Measurements from ENCODE around the gene TSHR. TPM values are rescaled to one million over a fixed set of nuclear protein-coding genes. Genes with fewer than 3 reads are reported as not detected.
"Not testable (repeated sequence)": the region's sequence is repeated elsewhere in the genome, so short reads cannot be mapped to it uniquely, and the experiment has no call there.

The TSHR gene
- total RNA-seq, 4 donors from 2014 or later = 0.62 to 0.73 TPM; not detected in 2

DNA sequence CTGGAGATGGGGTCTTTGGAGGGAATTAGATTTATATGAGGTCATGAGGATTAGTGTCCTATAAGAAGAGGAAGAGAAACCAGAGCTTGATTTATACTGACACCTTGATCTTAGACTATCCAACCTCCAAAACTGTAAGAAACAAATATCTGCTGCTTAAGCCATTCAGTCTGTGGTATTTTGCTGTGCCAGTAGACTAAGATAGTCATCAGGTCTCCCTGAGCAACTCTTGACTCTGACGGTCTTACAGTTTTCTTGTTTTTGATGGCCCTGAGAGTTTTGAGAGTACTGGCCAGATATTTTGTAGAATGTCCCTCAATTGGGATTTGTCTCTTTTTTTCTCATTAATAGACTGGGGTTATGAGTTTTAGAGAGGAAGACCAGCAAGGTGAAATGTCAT, 51.7 kb downstream of the TSHR start:
- H3K4me3 ChIP-seq = no peak overlapping the region
- no peaks in the 10 kb centered on the region for H3K9me3 ChIP-seq
- H3K36me3 ChIP-seq = no peaks in the 10 kb centered on the region
- TF ChIP-seq, protein P1, sequence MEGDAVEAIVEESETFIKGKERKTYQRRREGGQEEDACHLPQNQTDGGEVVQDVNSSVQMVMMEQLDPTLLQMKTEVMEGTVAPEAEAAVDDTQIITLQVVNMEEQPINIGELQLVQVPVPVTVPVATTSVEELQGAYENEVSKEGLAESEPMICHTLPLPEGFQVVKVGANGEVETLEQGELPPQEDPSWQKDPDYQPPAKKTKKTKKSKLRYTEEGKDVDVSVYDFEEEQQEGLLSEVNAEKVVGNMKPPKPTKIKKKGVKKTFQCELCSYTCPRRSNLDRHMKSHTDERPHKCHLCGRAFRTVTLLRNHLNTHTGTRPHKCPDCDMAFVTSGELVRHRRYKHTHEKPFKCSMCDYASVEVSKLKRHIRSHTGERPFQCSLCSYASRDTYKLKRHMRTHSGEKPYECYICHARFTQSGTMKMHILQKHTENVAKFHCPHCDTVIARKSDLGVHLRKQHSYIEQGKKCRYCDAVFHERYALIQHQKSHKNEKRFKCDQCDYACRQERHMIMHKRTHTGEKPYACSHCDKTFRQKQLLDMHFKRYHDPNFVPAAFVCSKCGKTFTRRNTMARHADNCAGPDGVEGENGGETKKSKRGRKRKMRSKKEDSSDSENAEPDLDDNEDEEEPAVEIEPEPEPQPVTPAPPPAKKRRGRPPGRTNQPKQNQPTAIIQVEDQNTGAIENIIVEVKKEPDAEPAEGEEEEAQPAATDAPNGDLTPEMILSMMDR (IDR thresholded peaks at IDR 0.05) = no peak
- no peak for TF ChIP-seq POLR2A (IDR thresholded peaks at IDR 0.05)
- intact Hi-C loops (cut with DNase I; ENCODE audit: low total_unique reads) = no loop called here
- H3K27ac ChIP-seq = no peak overlapping the region
- no peaks in the 10 kb centered on the region for H3K4me1 ChIP-seq
- no peak for DNase-seq
- H3K27me3 ChIP-seq = no peaks in the 10 kb centered on the region

DNA sequence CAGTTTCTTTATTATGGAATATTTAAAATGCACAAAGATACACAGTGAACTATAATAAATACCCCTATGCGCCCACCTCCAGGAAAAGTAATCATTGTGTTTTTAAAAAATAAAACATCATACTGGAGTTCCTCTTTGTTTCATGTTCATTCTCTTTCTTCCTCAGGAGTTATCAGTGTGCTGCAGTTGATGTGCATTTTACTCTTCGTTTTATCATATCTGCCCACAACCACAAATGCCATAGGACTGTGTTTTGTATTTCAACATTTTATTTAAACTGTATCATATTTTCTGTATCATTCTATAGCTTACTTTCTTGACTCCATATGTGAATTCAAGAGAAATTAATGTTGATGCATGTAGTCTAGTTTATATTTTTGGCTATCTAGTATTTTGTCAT, 53.9 kb downstream of the TSHR start:
- Histone ChIP-seq H3K36me3 (no peaks in the 10 kb centered on the region), H3K4me3 (no peak overlapping the region), H3K27ac (no peak overlapping the region), H3K9me3 (no peaks in the 10 kb centered on the region), H3K4me1 (no peaks in the 10 kb centered on the region), H3K27me3 (no peaks in the 10 kb centered on the region)
- TF ChIP-seq, protein P1 (IDR thresholded peaks at IDR 0.05) = no peak
- no peak for TF ChIP-seq POLR2A (IDR thresholded peaks at IDR 0.05)
- intact Hi-C loops (cut with DNase I; ENCODE audit: low total_unique reads) = no loop called here
- DNase-seq = no peak

DNA sequence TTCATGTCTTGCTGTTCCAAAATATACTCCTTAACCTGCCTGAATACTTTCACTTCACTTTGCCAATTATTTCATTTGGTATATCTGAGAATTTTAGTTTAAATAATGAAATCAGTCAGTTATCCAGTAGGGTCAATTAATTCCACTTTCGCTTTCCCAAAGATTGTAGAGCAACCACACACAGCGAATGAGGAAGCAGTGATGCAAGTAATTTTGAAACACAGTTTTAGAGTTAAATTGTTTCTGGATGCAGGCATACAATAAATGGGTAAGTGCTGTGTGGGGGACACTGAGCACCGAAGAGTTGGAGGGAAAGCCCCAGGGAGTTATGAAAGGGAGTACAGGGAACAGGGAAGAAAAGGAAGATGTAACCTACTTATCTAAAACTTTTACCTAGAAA, 62.8 kb downstream of the TSHR start:
- H3K27ac ChIP-seq = no peak overlapping the region
- no peaks in the 10 kb centered on the region for H3K36me3 ChIP-seq
- DNase-seq = no peak
- H3K9me3 ChIP-seq = no peaks in the 10 kb centered on the region
- H3K27me3 ChIP-seq = no peaks in the 10 kb centered on the region
- no peak overlapping the region for H3K4me3 ChIP-seq
- intact Hi-C loops (cut with DNase I; ENCODE audit: low total_unique reads) = no loop called here
- no peaks in the 10 kb centered on the region for H3K4me1 ChIP-seq
- no peak for TF ChIP-seq POLR2A (IDR thresholded peaks at IDR 0.05)
- TF ChIP-seq, protein P1 (IDR thresholded peaks at IDR 0.05) = no peak

DNA sequence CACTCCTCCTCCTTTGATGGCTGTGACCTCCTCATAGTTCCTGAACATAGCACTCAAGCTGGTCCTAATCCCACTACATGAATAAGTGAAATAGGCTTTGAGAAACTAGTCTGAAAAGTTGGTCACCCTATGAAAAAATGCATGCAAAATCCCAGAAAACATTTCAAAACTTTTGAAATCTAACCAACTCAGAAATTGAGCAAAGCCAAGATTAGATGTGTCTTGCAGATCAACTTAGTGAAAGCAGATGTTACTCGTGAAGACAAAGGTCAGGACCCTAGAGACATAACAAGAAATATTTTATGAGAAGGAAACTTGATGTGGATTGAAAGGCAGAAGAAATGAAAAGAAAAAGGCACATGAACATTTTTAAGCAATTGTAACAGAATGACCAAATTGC, 63.3 kb downstream of the TSHR start:
- no peak overlapping the region for H3K4me3 ChIP-seq

DNA sequence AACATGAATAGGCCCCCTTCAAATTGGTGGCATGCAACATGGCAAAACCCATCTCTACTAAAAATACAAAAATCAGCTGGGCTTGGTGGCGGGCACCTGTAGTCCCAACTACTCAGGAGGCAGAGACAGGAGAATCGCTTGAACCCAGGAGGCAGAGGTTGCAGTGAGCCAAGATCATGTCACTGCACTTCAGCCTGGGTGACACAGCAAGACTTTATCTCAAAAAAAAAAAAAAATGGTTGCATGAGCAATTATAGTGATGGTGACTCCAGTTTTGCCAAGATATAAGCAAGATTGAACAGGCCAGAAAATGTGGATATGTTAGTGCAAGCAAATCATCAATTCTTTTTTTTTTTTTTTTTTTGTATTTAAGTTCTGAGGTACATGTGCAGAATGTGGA, 63.7 kb downstream of the TSHR start:
- intact Hi-C loops (cut with DNase I; ENCODE audit: low total_unique reads); H3K4me1 ChIP-seq; H3K4me3 ChIP-seq; H3K36me3 ChIP-seq; H3K27ac ChIP-seq; H3K27me3 ChIP-seq; H3K9me3 ChIP-seq; DNase-seq: not testable (repeated sequence)

More for the DNA sequence above, 63.3 kb downstream of the TSHR start:
- Histone ChIP-seq H3K4me1 (no peaks in the 10 kb centered on the region), H3K27me3 (no peaks in the 10 kb centered on the region), H3K9me3 (no peaks in the 10 kb centered on the region), H3K36me3 (no peaks in the 10 kb centered on the region), H3K27ac (no peak overlapping the region)
- DNase-seq = no peak
- TF ChIP-seq, protein P1 (IDR thresholded peaks at IDR 0.05) = no peak
- TF ChIP-seq POLR2A (IDR thresholded peaks at IDR 0.05) = no peak
- intact Hi-C loops (cut with DNase I; ENCODE audit: low total_unique reads) = no loop called here

DNA sequence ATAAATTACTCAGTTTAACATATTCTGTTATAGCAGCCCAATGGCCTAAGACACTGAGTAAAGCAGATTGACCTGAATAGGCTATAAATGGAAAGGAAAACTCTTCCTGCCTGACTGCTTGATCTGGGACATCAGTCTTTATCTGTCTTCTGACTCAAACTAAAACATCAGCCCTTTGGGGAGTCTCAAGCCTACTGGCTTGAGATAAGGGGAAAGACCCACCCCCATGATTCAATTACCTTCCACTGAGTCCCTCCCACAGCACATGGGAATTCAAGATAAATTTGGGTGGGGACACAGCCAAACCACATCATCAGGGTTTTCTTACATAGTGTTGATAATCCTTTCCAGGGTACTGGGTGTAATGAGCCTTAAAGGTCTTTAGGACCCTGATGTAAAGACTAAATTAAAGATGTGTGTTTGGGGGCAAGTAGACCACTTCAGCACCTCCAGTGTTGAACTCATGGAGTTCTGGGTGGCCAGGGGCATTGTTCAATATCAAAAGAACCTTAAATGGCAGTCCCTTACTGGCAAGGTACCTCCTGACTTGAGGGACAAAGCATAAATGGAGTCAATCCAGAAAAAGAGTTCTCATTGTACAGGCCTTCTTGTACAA, 67.8 kb downstream of the TSHR start:
- Histone ChIP-seq H3K4me3 (no peak overlapping the region), H3K9me3 (no peaks in the 10 kb centered on the region), H3K4me1 (no peaks in the 10 kb centered on the region), H3K27me3 (no peaks in the 10 kb centered on the region), H3K27ac (no peak overlapping the region), H3K36me3 (no peaks in the 10 kb centered on the region)
- DNase-seq = no peak
- no peak for TF ChIP-seq POLR2A (IDR thresholded peaks at IDR 0.05)
- TF ChIP-seq, protein P1 (IDR thresholded peaks at IDR 0.05) = no peak
- intact Hi-C loops (cut with DNase I; ENCODE audit: low total_unique reads) = no loop called here
